Hepatic stellate cell (primary cell): ENCODE results near the gene STUM.
A peak's percentile ranks its signal among the peaks of the same experiment; 100 is the strongest.
"Not testable (repeated sequence)": the region's sequence is repeated elsewhere in the genome, so short reads cannot be mapped to it uniquely, and the experiment has no call there.

Experiments used
- DNase-seq: peaks from one replicate; pipeline ENCODE4 v3.0.0; 2011; ENCODE audit warnings: low spot score

STUM gene

DNA sequence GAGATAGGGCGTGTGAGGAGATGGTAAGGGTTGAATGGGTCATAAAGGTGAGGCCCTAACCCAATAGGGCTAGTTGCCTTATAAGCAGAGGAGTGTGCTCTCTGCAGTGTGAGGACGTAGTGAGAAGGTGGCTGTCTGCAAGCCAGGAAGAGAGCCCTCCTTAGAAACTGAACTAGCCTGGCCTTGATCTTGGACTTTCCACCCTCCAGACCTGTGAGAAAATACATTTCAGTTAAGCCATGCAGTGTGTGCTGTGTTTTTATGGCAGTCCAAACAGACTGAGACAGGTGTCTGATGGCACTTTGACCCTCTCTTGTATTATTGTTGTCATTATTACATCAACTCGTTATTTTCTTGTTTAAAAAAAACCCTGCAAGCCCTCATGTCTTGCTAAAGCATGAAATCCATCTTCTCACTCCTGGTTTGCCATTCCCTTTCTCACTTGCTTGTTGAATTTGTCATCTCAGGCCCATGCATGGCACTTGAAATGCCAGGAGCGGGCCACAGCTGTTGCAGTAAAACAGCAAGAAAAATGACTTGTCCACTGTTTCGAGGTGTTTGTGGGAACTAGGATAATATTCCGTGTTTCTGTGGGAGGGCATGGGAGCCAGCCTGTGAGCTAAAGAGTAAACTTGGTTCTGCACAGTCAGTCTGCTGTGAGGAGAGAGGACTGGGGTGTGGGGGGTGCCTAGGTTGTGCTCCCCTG, 78.6 kb downstream of the STUM start:
- DNase-seq, result no peak

- no peak for DNase-seq
Observed at GRCh38 chr1:226627924-226628611, 79.5 kb downstream of the STUM start.

GRCh38 chr1:226628612-226629155, 80.1 kb downstream of the STUM start:
- DNase-seq, result no peak

- DNase-seq, result no peak
Observed at GRCh38 chr1:226629210-226629895, 80.8 kb downstream of the STUM start.

GRCh38 chr1:226629896-226630550, 81.5 kb downstream of the STUM start:
- no peak for DNase-seq

DNA sequence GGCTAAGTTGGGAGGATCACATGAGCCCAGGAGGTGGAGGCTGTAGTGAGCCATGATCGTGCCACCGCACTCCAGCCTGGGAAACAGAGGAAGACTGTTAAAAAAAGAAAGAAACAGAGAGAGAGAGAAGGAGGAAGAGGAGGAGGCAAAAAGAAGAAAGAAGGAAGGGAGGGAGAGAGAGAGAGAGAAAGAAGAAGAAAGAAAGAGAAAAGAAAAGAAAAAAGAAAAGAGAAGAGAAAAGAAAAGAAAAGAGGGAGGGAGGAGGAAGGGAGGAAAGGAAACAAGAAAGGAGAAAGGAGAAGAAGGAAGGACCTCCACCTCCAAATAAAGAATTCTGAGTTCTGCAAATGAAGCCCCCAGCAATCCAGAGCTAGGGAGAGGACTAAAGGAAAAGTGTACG, 82.0 kb downstream of the STUM start:
- no peak for DNase-seq

DNA sequence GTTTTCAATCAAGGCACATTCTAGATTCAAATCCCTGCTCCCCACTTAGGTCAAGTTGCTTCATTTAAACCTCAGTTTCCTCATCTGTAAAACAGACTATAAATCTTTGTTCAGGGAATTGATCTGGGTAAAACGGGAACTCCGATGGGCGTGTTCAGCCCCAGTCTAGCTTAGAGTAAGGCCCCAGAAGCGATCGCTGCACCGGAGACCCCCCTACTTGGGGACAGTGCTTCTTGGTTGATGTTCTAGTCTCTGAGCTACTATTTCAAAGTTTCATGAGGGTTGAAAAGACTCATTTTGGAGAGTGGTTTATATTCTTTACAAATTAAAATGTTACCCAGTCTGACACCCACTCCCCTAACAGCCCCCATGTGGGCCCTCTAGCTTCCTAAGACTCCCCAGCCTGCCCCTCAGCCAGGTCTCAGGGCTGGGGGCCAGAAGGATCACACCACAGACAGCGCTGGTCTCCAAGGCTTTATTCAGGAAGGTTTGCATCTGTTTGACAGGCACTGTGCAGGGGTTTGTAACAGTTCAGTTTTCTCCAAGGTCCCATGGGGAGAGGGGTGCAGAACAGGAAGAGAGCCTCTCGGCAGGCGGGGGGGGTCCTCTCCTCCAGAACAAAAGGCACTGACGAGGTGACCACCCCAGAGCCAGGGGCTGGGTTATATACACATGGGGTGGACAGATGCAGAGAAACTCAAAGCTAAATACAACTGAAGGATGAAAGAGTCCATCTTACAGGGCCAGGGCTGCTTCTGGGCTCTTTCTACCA, 82.9 kb downstream of the STUM start:
- DNase-seq, result no peak

- DNase-seq, result no peak
Observed at GRCh38 chr1:226632169-226632879, 83.8 kb downstream of the STUM start.

- DNase-seq, result no peak
Observed at GRCh38 chr1:226632922-226633351, 84.4 kb downstream of the STUM start.

DNA sequence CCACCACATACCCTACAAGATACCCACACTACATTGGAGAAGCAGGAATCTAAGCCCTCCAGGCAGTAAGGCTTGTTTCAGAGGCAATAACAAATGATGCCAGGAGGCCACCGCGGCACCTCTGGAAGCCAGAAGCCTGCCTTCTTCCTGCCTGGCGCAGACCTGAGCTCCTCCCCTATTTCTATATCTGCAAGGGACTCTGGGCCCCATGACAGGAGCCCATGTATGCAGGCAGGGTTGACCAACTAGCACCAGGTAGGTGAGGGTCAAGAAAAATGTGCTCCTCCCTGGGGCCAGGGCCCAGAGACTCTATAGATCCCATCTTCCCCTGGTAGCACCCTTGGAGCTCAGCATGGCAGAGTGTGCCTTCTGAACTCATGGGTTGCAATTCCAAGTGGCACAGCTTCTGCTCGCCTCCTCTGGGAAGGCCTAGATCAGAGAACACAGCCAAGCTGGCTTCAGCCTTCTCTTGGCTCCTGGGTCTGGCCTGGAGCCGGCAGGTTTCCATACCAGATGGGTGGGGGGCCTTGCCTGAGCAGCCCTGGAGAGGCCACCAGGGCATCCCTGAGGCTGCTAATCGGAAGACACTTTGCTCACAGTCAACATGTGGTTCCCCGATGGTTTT, 85.1 kb downstream of the STUM start:
- DNase-seq, result no peak

GRCh38 chr1:226634166-226634588, 85.6 kb downstream of the STUM start:
- peak; percentile 76 for DNase-seq

- no peak for DNase-seq
Observed at GRCh38 chr1:226634611-226635246, 86.2 kb downstream of the STUM start.

- DNase-seq, result no peak
Observed at GRCh38 chr1:226635456-226635941, 86.9 kb downstream of the STUM start.

GRCh38 chr1:226636847-226637096, 88.2 kb downstream of the STUM start:
- no peak for DNase-seq

- no peak for DNase-seq
Observed at GRCh38 chr1:226637147-226637935, 88.8 kb downstream of the STUM start.

DNA sequence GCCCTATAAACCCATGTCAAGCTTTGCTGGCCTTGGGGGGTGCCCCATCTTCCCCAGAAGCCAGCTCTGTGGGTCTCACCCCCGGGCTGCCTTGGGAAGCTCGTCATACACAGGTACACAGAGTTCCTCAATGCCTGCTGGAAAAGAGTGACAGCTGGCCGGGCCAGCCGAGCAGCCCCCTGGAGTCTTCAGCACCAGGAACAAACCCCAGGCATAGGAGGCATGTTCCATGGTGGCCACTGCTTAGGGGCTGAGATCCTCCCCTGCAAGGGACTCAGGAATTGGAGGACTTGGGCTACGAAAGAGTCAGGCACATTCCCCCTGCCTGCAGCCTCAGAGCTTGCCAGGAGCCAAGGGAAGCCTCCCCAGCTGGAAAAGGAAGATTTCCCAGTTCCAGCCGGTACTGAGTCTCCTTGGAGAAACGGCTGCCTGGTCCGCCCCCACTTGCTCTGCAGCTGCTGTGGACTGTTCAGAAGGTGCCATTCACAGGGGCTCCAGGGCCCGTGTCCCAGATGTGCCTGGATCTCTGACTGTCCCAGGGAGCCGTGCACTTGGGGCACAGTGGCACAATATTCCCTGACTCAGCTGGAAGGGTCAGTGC, 89.5 kb downstream of the STUM start:
- DNase-seq, result no peak

GRCh38 chr1:226638608-226639007, 90.0 kb downstream of the STUM start:
- no peak for DNase-seq

- not testable (repeated sequence) for DNase-seq
Observed at GRCh38 chr1:226639206-226639605, 90.6 kb downstream of the STUM start.

DNA sequence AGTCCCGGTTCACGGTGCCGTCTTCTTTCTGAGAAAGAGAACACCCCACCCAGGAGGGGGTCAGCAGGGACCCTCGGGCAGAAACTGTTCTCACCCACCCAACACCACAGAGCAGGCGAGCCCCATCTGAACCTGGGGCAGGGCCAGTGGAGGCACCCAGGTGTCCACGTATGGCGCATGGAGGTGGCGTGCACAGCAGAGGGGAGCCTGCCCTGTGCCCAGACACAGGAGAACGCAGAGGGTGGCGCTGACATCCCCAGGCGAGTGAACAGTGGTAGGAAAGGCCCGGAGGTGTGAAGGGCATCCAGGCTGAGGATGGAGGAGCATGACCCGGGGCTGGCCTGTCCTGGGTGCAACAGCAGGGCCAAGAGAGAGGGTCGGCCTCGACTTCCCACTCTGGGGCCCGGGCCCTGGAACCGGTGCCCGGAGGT, 91.1 kb downstream of the STUM start:
- DNase-seq, result no peak
